ENCODE data around the gene TCF7L1.

GRCh38 chr2:85167479-85167878 lies 34.3 kb downstream of the TCF7L1 start:
- TF ChIP-seq POLR2A (IDR thresholded peaks at IDR 0.05) (no peak), CTCF (IDR thresholded peaks at IDR 0.05) (no peak), POLR2AphosphoS5 (IDR thresholded peaks at IDR 0.05) (no peak), EP300 (IDR thresholded peaks at IDR 0.05; ENCODE audit: low read depth) (no peak)
